ENCODE results near the gene MKI67.
"Not testable (repeated sequence)": the region's sequence is repeated elsewhere in the genome, so short reads cannot be mapped to it uniquely, and the experiment has no call there.

The MKI67 gene

GRCh38 chr10:128095753-128096469 lies 30.3 kb downstream of the MKI67 start:
- H3K4me3 ChIP-seq (ENCODE audit: low read depth, low read length): no peak overlapping the region
- in situ Hi-C loops (cut with HindIII; ENCODE audit: low sequenced_read_pairs): no loop called here
- TF ChIP-seq CTCF (IDR thresholded peaks at IDR 0.05; ENCODE audit: low read depth, low read length): no peak
- DNase-seq (ENCODE audit: low read depth, low spot score): no peak

GRCh38 chr10:128095027-128095752 lies 31.0 kb downstream of the MKI67 start:
- in situ Hi-C loops (cut with HindIII; ENCODE audit: low sequenced_read_pairs): no loop called here
- H3K4me3 ChIP-seq (ENCODE audit: low read depth, low read length): no peak overlapping the region
- no peak for DNase-seq (ENCODE audit: low read depth, low spot score)
- TF ChIP-seq CTCF (IDR thresholded peaks at IDR 0.05; ENCODE audit: low read depth, low read length): no peak

GRCh38 chr10:128094596-128094995 lies 31.6 kb downstream of the MKI67 start:
- DNase-seq (ENCODE audit: low read depth, low spot score); H3K4me3 ChIP-seq (ENCODE audit: low read depth, low read length); in situ Hi-C loops (cut with HindIII; ENCODE audit: low sequenced_read_pairs): not testable (repeated sequence)

- in situ Hi-C loops (cut with HindIII; ENCODE audit: low sequenced_read_pairs): no loop called here
- no peak for TF ChIP-seq CTCF (IDR thresholded peaks at IDR 0.05; ENCODE audit: low read depth, low read length)
- no peak overlapping the region for H3K4me3 ChIP-seq (ENCODE audit: low read depth, low read length)
- no peak for DNase-seq (ENCODE audit: low read depth, low spot score)
Observed at GRCh38 chr10:128092454-128092853, 33.8 kb downstream of the MKI67 start.

- no peak overlapping the region for H3K4me3 ChIP-seq (ENCODE audit: low read depth, low read length)
- DNase-seq (ENCODE audit: low read depth, low spot score): no peak
- in situ Hi-C loops (cut with HindIII; ENCODE audit: low sequenced_read_pairs): no loop called here
- TF ChIP-seq CTCF (IDR thresholded peaks at IDR 0.05; ENCODE audit: low read depth, low read length): no peak
Observed at GRCh38 chr10:128091636-128092210, 34.5 kb downstream of the MKI67 start.

- DNase-seq (ENCODE audit: low read depth, low spot score): no peak
- TF ChIP-seq CTCF (IDR thresholded peaks at IDR 0.05; ENCODE audit: low read depth, low read length): peak; percentile 15
- H3K4me3 ChIP-seq (ENCODE audit: low read depth, low read length): no peak overlapping the region
- in situ Hi-C loops (cut with HindIII; ENCODE audit: low sequenced_read_pairs): no loop called here
Observed at GRCh38 chr10:128087884-128088709, 38.1 kb downstream of the MKI67 start.
